Measurements from ENCODE around the gene MARCHF4. TPM values are rescaled to one million over a fixed set of nuclear protein-coding genes. Genes with fewer than 3 reads are reported as not detected.

Gene MARCHF4
- total RNA-seq, 1 experiment from 2014 or later = 0.26 TPM

DNA sequence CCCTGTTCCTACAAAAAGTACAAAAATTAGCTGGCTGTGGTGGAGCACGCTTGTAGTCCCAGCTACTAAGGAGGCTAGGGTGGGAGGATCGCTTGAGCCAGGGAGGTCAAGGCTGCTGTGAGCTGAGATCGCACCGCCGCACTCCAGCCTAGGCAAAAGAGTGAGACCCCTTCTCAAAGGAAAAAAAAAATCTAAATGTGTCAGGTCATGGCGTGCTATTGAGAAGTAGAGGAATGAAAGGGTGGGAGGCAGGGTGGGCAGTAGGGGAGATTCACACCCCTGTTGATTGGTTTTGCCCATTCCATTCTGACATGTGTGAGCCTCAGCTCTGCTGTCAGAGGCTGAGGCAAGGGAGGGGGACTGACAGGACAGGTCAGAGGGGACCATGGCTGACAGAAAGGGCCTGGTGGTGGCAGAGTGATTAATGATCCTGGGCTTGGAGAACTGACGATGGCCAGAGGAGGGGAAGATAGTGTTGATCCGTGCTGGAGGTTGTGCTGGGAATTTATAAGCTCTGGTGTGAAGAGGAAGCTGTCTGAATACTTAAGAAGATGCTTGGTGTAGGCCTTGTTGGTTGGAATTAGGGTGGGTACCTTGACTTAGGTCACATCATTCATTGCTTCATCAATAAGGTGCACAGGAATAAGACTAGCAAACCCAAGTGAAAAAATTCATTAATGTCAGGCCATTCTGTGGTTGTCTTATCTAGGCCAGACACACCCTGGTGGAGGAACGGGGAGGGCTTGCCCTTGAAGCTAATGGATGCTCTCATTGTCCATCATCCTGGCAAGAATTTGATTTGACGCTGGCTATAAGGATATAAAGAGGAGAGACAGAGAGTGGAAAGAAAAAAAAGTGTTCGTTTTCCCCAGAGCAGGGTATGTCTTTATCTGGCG, 20.9 kb upstream of the MARCHF4 start:
- no peak overlapping the region for H3K4me3 Mint-ChIP-seq
- H3K27me3 ChIP-seq (ENCODE audit: insufficient read depth, low read length) = no peaks in the 10 kb centered on the region
- no peak overlapping the region for H3K4me2 ChIP-seq (ENCODE audit: insufficient read depth, insufficient read length, low read length)
- H3K14ac ChIP-seq (ENCODE audit: insufficient read depth, low read length) = no peak overlapping the region
- no peaks in the 10 kb centered on the region for H3K9me3 Mint-ChIP-seq
- no peak overlapping the region for H2BK120ac ChIP-seq (ENCODE audit: low read depth, low read length, poor library complexity, severe bottlenecking)
- H3K4me1 ChIP-seq (ENCODE audit: insufficient read depth, low read length) = no peaks in the 10 kb centered on the region
- peaks cover 7 to 12% of the 10 kb centered on the region in 2 experiments; a peak in 3 of 4 replicates for H3K4me1 Mint-ChIP-seq
- H3K18ac ChIP-seq (ENCODE audit: insufficient read length, low read depth, low read length) = no peak overlapping the region
- no peak overlapping the region for H2BK15ac ChIP-seq (ENCODE audit: low read depth, low read length)
- no peak overlapping the region for H2BK5ac ChIP-seq (ENCODE audit: insufficient read length, low read length)
- H4K91ac ChIP-seq (ENCODE audit: insufficient read length, low read depth, low read length) = no peak overlapping the region
- H3K27ac Mint-ChIP-seq = no peak overlapping the region; a peak in 1 of 7 replicates
- no peak overlapping the region for H2BK12ac ChIP-seq (ENCODE audit: insufficient read length, low read depth, low read length)
- H4K20me1 ChIP-seq (ENCODE audit: control insufficient read depth, insufficient read depth, insufficient read length) = no peaks in the 10 kb centered on the region
- no peak overlapping the region for H2BK20ac ChIP-seq (ENCODE audit: low read depth, low read length, poor library complexity, severe bottlenecking)
- H3K27me3 Mint-ChIP-seq (ENCODE audit: low read depth) = no peaks in the 10 kb centered on the region; the same call in none of the 2 replicates
- H3K79me1 ChIP-seq (ENCODE audit: insufficient read depth, low read depth, low read length, poor library complexity, severe bottlenecking) = no peaks in the 10 kb centered on the region
- no peak overlapping the region for H2AFZ ChIP-seq (ENCODE audit: low read length)
- H4K8ac ChIP-seq (replicated peaks; ENCODE audit: insufficient read length, low read depth, low read length) = no peak overlapping the region
- no peak overlapping the region for H3T11ph ChIP-seq (ENCODE audit: low read length)
- no peak overlapping the region for H4K5ac ChIP-seq (ENCODE audit: insufficient read length, low read depth, low read length)
- no peaks in the 10 kb centered on the region for H3K79me2 ChIP-seq (ENCODE audit: insufficient read depth, low read length)
- H3K23me2 ChIP-seq (ENCODE audit: insufficient read length, low read depth, low read length, poor library complexity, severe bottlenecking) = no peaks in the 10 kb centered on the region
- H3K4ac ChIP-seq (ENCODE audit: low read depth, low read length) = no peak overlapping the region
- no peak overlapping the region for H3K9ac ChIP-seq (ENCODE audit: extremely low read depth, insufficient read length, low read length)
- H3K27ac ChIP-seq (ENCODE audit: insufficient read length, low read depth, low read length) = no peak overlapping the region
- DNase-seq = no peak
- no peaks in the 10 kb centered on the region; a peak in 1 of 7 replicates for H3K36me3 Mint-ChIP-seq (ENCODE audit: insufficient read depth in 1 of 3, low read depth in 3 of 3)
- H3K23ac ChIP-seq (ENCODE audit: insufficient read length, low read depth, low read length) = no peak overlapping the region
- H3K9me3 ChIP-seq (ENCODE audit: control insufficient read depth, low read depth, low read length) = no peaks in the 10 kb centered on the region
- H2AK5ac ChIP-seq (ENCODE audit: insufficient read length, low read length) = no peak overlapping the region
- no CpG with 5 or more reads among the region's 12 CpGs for WGBS (ENCODE audit: extremely low coverage, insufficient read length, low lambda C conversion rate)
- no peak overlapping the region for H3K56ac ChIP-seq (ENCODE audit: insufficient read length, low read depth, low read length)
- TF ChIP-seq, protein P1, sequence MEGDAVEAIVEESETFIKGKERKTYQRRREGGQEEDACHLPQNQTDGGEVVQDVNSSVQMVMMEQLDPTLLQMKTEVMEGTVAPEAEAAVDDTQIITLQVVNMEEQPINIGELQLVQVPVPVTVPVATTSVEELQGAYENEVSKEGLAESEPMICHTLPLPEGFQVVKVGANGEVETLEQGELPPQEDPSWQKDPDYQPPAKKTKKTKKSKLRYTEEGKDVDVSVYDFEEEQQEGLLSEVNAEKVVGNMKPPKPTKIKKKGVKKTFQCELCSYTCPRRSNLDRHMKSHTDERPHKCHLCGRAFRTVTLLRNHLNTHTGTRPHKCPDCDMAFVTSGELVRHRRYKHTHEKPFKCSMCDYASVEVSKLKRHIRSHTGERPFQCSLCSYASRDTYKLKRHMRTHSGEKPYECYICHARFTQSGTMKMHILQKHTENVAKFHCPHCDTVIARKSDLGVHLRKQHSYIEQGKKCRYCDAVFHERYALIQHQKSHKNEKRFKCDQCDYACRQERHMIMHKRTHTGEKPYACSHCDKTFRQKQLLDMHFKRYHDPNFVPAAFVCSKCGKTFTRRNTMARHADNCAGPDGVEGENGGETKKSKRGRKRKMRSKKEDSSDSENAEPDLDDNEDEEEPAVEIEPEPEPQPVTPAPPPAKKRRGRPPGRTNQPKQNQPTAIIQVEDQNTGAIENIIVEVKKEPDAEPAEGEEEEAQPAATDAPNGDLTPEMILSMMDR (conservative IDR thresholded peaks at IDR 0.05) = no peak
